GM19467 (cell line): Measurements from ENCODE around the gene CGB3.

Experiments
- ATAC-seq: cut with Tn5 transposase; IDR thresholded peaks from one replicate; pipeline ENCODE4 v1.9.1; 2021; ENCODE audit warnings: mild to moderate bottlenecking, moderate library complexity; ENCODE audit not compliant: unreplicated experiment

Gene CGB3

GRCh38 chr19:49017041-49017665, 7.0 kb downstream of the CGB3 start, which contains the start of gene LHB:
TSS of gene LHB (minus strand) at chr19:49017091. CDS start at chr19:49017081, 10 bp downstream.
- no peak for ATAC-seq

- ATAC-seq, result no peak
These were observed 7.9 kb downstream of the CGB3 start for GRCh38 chr19:49016067-49016839.

- no peak for ATAC-seq
These were observed 9.3 kb downstream of the CGB3 start for GRCh38 chr19:49014870-49015255.

- no peak for ATAC-seq
These were observed 9.8 kb downstream of the CGB3 start for GRCh38 chr19:49014123-49014869.

- ATAC-seq, result no peak
These were observed 12.9 kb downstream of the CGB3 start for GRCh38 chr19:49011194-49011593.

GRCh38 chr19:49010453-49010852, 13.7 kb downstream of the CGB3 start:
- ATAC-seq, result no peak

GRCh38 chr19:49009828-49010227, 14.3 kb downstream of the CGB3 start:
- ATAC-seq, result no peak

- no peak for ATAC-seq
These were observed 17.2 kb downstream of the CGB3 start for GRCh38 chr19:49006905-49007304.

- ATAC-seq, result no peak
These were observed 19.0 kb downstream of the CGB3 start for GRCh38 chr19:49004964-49005614.

- ATAC-seq, result no peak
These were observed 20.0 kb downstream of the CGB3 start for GRCh38 chr19:49004133-49004532.

- ATAC-seq, result no peak
These were observed 24.4 kb downstream of the CGB3 start for GRCh38 chr19:48999481-49000325.

GRCh38 chr19:48997972-48998371, 26.2 kb downstream of the CGB3 start:
- no peak for ATAC-seq

GRCh38 chr19:48994035-48994386, 30.1 kb downstream of the CGB3 start:
- no peak for ATAC-seq

- ATAC-seq, result peak; percentile 84
These were observed 30.7 kb downstream of the CGB3 start, which contains the start of the genes GYS1 and RUVBL2 for GRCh38 chr19:48993175-48994034. TSS of gene GYS1 (minus strand) at chr19:48993309. CDS start at chr19:48993112, 197 bp downstream. TSS of gene RUVBL2 (plus strand) at chr19:48993887. CDS start at chr19:48993912, 25 bp downstream.

- ATAC-seq, result no peak
These were observed 31.5 kb downstream of the CGB3 start for GRCh38 chr19:48992581-48993174.

GRCh38 chr19:48991873-48992580, 32.1 kb downstream of the CGB3 start:
- ATAC-seq, result no peak

- no peak for ATAC-seq
These were observed 33.0 kb downstream of the CGB3 start for GRCh38 chr19:48991011-48991609.

- ATAC-seq, result no peak
These were observed 33.7 kb downstream of the CGB3 start for GRCh38 chr19:48990400-48990799.
